Effector CD4-positive, alpha-beta T cell (primary cell): ENCODE measurements around the gene CRB1.

ENCODE experiments used
- DNase-seq: peaks from one replicate; pipeline ENCODE4 v3.0.0-alpha.2; 2020

Gene CRB1

GRCh38 chr1:197304638-197305200, 36.7 kb downstream of the CRB1 start:
- no peak for DNase-seq

- DNase-seq = no peak
Measured at GRCh38 chr1:197305925-197306324, 37.9 kb downstream of the CRB1 start.

- no peak for DNase-seq
Measured at GRCh38 chr1:197306381-197307062, 38.5 kb downstream of the CRB1 start.

GRCh38 chr1:197307136-197307535, 39.1 kb downstream of the CRB1 start:
- no peak for DNase-seq

GRCh38 chr1:197307551-197307950, 39.5 kb downstream of the CRB1 start:
- DNase-seq = no peak

GRCh38 chr1:197311081-197311480, 43.0 kb downstream of the CRB1 start:
- DNase-seq = no peak

GRCh38 chr1:197312163-197312562, 44.1 kb downstream of the CRB1 start:
- DNase-seq = no peak

- DNase-seq = no peak
Measured at GRCh38 chr1:197313713-197314112, 45.7 kb downstream of the CRB1 start.

- no peak for DNase-seq
Measured at GRCh38 chr1:197314682-197315081, 46.6 kb downstream of the CRB1 start.

- no peak for DNase-seq
Measured at GRCh38 chr1:197319631-197320030, 51.6 kb downstream of the CRB1 start.

GRCh38 chr1:197320991-197321531, 53.0 kb downstream of the CRB1 start:
- no peak for DNase-seq

- DNase-seq = no peak
Measured at GRCh38 chr1:197321811-197322210, 53.8 kb downstream of the CRB1 start.

- DNase-seq = no peak
Measured at GRCh38 chr1:197327776-197328364, 59.8 kb downstream of the CRB1 start.

GRCh38 chr1:197330213-197330612, 62.2 kb downstream of the CRB1 start:
- DNase-seq = no peak

GRCh38 chr1:197331565-197331964, 63.5 kb downstream of the CRB1 start:
- no peak for DNase-seq

GRCh38 chr1:197333041-197333440, 65.0 kb downstream of the CRB1 start:
- no peak for DNase-seq

- DNase-seq = no peak
Measured at GRCh38 chr1:197336571-197336970, 68.5 kb downstream of the CRB1 start.

GRCh38 chr1:197339106-197340060, 71.3 kb downstream of the CRB1 start:
- no peak for DNase-seq

GRCh38 chr1:197341626-197342025, 73.6 kb downstream of the CRB1 start:
- no peak for DNase-seq

GRCh38 chr1:197342044-197342565, 74.1 kb downstream of the CRB1 start:
- DNase-seq = no peak

- DNase-seq = no peak
Measured at GRCh38 chr1:197342669-197343068, 74.6 kb downstream of the CRB1 start.

GRCh38 chr1:197343663-197344273, 75.7 kb downstream of the CRB1 start:
- no peak for DNase-seq
